Stimulated activated CD4-positive, alpha-beta T cell treated with anti-CD3 and anti-CD28 coated beads, TNF-alpha, amount 100 ng/mL, for 48 hours (primary cell): ENCODE measurements around the gene NFKBIA.
A peak's percentile ranks its signal among the peaks of the same experiment; 100 is the strongest.
"Not testable (repeated sequence)": the region's sequence is repeated elsewhere in the genome, so short reads cannot be mapped to it uniquely, and the experiment has no call there.

Source experiments
- DNase-seq, 3 donors: peaks; one replicate each; pipeline ENCODE4 v3.0.0-alpha.2; 2020; ENCODE audit warnings: low read depth in 3 of 3

Gene NFKBIA

DNA sequence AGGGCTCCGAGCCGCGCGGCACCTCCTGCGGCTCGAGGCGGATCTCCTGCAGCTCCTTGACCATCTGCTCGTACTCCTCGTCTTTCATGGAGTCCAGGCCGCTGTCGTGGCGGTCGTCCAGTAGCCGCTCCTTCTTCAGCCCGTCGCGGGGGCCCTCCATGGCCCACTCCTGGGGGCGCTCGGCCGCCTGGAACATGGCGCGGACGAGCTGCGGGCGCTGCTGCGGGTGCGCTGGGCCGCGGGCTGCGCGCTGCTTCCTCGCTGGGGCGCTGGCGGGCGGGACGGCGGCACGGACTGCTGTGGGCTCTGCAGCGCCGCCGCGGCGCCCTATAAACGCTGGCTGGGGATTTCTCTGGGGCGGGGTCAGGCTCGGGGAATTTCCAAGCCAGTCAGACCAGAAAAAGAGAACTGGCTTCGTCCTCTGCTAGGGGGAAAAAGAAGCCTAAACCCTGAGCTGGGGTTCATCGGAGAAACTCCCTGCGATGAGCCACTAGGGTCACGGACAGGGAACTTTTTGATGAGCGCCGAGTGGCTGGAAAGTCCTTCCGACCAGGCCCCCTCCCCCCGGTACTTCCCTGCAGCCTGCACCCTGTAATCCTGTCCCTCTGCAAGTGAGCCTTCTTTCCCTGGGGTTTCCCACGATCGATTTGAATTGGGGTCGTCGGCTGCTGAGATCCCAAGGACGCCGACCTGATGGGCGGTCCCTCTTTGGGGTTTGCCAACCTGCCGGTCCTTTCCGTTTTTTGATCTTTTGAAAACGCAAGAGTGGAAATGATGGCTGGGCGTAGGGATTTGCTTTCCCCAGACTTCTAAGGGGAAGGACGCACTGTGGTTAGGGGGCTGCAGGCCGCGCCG is at the start of gene NFKBIA:
TSS of gene NFKBIA (minus strand) at position 301 of the 855 bp plus-strand sequence. CDS start at position 196, 105 bp downstream.
- DNase-seq: peak; percentile 91 to 95 (median 92)

DNA sequence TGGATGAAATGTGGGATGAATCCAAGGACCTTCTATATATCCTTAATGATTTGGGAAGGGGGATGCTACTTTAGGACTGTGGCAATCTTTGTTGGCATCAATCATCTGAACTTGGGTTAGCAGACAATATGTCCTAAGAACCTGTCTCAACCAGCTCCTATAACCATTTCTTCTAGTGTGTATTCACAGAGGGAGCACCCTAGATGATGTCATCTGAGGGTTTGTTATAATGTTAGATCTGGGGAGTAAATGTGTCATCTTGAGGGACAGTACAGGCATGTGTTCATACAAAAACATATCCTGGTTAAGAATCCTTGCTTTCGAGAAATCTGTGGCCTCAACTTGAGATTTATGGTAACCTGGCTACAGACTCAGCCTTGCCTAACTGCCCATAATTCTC is 41.9 kb upstream of the NFKBIA start:
- no peak for DNase-seq

DNA sequence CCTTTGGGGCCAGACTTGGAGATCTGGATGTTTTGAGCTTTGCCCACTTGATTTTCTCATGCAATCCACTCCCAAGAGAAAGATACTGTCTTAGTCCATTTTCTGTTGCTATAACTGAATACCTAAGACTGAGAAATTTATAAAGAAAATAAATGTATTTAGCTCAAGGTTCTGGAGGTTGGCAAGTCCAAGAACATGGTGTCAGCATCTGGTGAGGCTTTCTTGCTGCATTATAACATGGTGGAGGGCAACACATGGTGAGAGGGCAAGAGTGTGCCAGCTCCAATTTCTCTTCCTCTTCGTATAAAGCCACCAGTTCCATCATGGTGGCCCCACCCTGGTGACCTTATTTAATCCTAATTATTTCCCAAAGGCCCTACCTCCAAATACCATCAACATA is 39.6 kb upstream of the NFKBIA start:
- no peak for DNase-seq

GRCh38 chr14:35441160-35441559 is 36.6 kb upstream of the NFKBIA start:
- no peak for DNase-seq

- DNase-seq: no peak
These were observed 34.6 kb upstream of the NFKBIA start for GRCh38 chr14:35438910-35439713.

DNA sequence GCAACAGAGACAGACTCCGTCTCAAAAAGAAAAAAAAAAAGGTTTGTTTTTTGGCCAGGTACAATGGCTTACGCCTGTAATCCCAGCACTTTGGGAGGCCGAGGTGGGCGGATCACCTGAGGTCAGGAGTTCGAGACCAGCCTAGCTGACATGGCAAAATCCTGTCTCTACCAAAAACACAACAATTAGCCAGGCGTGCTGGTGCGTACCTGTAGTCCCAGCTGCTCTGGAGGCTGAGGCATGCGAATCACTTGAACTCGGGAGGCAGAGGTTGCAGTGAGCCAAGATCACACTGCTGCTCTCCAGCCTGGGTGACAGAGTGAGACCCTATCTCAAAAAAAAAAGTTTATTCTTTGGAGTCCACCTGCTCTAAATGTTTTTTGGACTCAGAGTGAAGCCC is 33.9 kb upstream of the NFKBIA start:
- not testable (repeated sequence) for DNase-seq

- DNase-seq: no peak
These were observed 30.6 kb upstream of the NFKBIA start for GRCh38 chr14:35435177-35435576.

DNA sequence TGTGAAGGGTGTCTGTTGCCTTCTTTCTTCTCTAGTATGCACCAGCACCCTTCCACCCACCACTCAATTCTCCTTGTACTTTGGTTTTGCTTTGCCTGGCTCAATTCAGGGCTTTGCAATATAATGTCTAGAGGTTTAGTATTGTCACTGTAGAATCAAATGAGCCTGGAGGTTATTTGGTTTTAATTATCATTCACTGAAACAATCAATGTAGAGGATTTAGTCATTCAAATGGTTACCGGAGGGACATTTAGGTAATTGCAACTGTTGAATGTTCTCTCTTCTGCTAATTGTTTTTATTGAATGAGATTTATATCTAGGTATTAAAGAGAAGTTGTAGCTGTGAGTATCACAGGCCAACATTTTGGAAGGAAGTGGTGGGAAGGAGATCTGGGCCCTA is 29.3 kb upstream of the NFKBIA start:
- no peak for DNase-seq

DNA sequence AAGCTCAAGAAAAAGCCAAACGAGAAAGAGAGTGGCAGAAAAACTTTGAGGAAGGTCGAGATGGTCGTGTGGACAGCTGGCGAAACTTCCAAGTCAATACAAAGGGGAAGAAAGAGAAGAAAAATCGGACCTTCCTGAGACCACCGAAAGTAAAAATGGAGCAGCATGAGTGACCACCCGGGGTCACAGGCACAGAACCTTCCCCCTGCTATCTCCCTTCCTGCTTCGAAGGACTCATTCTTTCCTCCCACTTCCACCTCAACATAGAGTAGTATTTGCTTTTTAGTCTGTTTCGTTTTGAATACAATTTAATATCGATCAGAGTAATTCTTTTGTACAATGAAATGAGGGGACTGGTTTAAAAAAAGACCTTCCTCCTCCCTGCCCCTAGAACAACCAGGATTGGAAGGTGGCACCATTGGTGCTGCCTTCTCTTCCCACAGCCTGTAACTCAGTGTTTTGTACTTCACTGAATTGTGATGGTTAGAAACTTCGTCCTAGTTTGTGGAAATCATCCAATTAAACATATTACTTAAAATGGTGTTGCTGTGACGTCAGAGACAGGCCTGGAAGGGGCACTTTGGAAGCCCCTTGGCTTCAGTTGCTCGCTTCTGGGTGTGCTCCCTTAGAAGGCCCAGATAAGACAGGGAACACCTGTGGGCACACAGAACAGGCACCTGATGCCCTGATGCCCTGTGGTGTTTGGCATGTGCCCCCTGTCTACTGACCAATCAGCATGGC is 26.1 kb upstream of the NFKBIA start:
- no peak for DNase-seq

DNA sequence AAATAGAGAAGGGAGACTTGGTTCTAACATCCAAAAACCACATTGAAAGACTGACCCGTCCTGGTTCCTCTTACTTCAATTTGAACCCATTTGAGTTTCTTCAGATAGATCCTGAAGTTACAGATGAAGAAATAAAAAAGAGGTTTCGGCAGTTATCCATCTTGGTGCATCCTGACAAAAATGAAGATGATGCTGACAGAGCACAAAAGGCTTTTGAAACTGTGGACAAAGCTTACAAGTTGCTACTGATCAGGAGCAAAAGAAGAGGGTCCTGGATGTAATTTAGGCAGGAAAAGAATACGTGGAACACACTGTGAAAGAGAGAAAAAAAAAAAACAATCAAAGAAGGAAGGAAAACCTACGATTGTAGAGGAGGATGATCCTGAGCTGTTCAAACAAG is 25.4 kb upstream of the NFKBIA start:
- no peak for DNase-seq

- no peak for DNase-seq
These were observed 21.3 kb upstream of the NFKBIA start for GRCh38 chr14:35425850-35426249.

- DNase-seq: no peak
These were observed 19.1 kb upstream of the NFKBIA start for GRCh38 chr14:35423621-35424020.

GRCh38 chr14:35420036-35420811 is 15.7 kb upstream of the NFKBIA start:
- DNase-seq: no peak

DNA sequence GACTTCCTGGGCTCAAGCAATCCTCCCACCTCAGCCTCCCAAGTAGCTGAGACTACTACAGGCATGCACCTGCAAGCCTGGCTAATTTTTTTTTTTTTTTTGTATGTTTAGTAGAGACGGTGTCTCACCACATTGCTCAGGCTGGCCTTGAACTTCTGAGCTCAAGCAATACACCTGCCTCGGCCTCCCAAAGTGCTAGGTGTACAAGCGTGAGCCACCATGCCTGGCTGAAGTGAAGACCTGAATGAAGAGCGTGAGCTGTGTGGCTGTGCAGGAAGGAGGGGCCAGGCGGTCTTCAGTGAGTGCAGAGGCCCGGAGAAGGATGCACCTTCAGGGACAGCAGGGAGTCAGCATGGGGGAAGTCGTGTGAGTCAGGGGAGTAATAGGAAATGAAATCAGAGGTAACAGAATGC is 14.9 kb upstream of the NFKBIA start:
- no peak for DNase-seq

DNA sequence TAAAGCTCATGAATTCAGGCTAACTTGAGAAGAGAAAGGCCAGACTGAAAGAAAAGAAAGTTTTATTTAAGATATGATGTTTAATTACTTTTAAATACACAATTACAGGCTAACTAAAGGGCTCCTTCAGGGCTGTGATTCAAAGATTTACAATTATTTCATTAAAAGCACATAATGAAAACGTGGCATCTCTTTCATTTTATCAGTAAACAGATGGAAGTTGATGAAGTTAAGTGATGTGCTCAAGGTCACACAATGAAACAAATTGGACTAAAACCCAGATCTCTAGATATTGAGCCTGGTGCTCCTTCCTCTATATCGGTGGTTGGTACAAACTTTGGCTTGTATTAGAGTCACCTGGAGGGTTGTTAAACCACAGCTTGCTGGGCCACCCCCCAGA is 13.5 kb upstream of the NFKBIA start:
- DNase-seq: no peak

GRCh38 chr14:35416108-35416750 is 11.7 kb upstream of the NFKBIA start:
- DNase-seq: peak; percentile 51 to 63 (median 61)

GRCh38 chr14:35414365-35414764 is 9.8 kb upstream of the NFKBIA start:
- no peak for DNase-seq

DNA sequence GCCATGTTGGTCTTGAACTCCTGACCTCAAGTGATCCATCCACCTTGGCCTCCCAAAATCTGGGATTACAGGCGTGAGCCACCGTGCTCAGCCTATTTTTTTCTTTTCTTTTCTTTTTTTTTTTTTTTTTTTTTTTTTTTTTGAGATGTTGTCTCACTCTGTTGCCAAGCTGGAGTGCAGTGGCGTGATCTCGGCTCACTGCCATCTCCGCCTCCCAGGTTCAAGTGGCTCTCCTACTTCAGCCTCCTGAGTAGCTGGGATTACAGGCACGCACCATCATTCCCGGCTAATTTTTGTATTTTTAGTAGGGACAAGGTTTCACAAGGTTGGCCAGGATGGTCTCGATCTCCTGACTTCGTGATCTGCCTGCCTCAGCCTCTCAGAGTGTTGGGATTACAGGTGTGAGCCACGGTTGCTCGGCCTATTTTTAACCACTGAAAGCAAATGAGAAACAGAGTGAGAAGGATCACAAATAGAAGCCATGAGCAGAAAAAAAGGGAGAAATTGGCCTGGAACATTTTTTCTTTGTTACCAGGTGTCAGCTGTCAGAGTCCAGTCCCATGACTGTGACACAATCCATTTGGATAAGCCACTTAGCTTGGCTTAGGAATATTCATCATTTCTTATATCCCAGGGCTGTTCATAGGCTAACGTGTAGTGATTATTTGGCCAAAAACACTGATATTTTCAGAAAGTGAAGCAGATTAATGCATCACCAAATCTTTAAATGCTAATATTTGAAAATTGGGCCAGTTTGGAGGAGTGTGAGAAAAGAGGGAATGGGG is 7.9 kb upstream of the NFKBIA start:
- DNase-seq: no peak

GRCh38 chr14:35410858-35411257 is 6.3 kb upstream of the NFKBIA start:
- no peak for DNase-seq

GRCh38 chr14:35409595-35409994 is 5.0 kb upstream of the NFKBIA start:
- DNase-seq: no peak
